Measurements from ENCODE around the gene CAND2.
"Not testable (repeated sequence)": the region's sequence is repeated elsewhere in the genome, so short reads cannot be mapped to it uniquely, and the experiment has no call there.

Gene CAND2

DNA sequence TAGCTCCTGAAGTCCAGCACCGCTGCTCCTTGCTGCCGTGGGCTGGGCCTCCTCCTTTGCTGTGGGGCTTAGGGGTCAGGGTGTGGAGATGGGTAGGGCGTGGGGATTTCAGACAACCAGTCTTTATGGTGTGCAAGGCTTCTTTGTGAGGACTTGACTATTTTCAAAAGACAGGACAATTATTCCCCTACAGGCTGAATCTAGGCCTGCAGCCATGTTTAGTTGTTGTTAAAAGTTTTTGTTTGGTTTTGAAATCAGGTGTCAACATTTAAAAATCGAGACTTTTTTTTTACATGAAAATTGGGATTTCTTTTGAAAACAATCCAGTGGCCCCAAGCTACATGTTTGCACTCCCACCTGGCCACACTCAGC is 34.3 kb downstream of the CAND2 start:
- no peak for DNase-seq (ENCODE audit: low read depth in 2 of 2)

DNA sequence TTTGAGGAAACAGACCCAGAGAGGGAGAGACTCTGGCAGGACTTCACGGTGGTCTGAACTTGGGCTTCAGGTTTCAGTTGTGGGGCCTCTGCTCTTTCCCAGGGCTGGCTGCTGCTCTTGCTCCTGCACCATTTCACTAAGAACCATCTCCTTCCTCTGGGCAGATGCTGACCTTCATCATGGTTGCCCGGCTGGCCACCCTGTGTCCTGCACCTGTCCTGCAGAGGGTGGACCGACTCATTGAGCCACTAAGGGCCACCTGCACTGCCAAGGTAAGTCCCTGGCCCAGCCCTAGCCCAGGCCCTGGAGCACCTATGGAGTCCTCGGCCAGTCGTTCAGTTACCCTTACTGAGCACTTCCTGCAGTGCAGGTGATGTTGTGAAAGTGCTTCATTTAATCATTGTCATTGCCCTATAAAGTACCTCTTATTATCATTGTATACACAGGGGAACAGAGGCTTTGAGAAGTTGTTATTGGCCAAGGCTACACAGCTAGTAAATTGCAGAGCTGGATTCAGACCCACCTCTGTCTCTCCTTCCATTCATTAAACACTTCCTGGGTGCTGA is 34.9 kb downstream of the CAND2 start:
- no peak for DNase-seq (ENCODE audit: low read depth in 2 of 2)

DNA sequence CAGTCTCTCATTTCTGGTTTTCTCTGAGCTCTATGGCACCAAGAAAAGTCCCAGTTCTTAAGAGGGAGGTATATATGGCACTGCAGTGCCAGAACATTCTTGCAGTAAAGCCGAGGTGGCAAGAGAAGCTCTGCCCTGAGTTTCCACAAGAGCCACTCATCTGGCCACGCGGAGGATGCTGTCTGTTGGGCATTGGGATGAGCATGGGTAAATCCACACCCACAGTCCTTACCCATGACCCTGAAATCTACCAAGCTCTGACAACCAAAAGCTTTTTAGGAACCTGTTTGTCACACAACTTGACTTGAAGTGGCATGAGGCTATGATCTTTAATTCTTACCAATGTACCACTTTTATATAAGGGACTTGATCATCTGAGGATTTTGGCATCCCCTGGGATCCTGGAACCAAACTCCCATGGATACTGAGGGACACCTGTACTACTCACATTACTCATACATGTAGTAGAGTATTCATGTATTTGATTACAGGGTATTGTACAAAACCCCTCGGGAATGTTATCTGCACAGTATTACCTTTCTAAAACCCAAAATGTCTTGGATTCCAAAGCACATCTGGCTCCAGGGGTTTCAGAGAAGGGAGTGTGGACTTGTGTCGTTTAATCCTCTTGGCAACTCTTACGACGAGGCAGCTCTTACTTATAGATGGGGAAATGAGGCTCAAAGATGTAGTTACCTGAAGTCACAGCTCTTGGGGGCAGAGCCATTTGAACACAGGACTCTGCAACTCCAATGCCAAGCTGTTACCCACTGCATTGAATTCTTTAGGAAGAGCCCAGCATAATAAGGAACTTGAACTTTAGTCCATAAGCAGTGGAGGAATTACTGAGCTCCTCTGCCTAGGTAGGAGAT is 36.1 kb downstream of the CAND2 start:
- no peak for DNase-seq (ENCODE audit: low read depth in 2 of 2)

DNA sequence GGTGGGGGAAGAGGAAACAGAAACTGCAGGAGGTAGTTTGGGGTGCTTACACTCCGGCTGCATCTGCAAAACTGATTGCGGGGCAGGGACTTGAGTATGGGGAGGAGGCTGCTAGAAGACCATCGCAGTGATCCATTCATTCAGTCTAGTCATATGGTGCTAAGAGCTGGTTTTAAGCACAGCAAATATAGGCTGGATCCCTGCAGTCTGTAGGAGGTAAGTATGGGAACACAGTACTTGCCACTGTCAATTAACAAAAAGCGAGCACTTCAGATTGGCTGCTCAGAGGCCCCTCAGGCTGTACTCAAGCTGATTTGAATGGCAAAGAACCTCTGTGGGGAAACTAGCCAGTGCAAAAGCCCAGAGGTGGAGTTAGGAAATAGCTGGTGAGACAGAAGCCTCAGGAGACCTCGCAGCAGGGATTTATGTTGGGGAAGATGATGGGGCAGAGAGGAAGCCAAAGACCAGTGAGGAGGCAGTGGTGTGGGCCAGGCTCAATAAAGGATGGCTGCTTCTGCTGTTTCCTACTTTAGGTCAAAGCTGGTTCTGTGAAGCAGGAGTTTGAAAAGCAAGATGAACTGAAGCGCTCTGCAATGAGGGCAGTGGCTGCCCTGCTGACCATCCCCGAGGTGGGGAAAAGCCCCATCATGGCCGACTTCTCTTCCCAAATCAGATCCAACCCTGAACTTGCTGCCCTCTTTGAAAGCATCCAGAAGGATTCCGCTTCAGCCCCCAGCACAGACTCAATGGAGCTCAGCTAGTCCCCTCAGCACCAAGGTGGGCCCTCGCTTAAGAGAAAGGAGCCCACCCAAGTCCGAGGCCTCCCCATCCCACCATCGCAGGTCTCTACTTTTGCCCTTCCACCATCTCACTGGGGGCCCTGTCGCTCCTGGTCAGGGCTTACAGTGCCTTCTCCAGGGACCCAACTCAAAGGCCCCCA is 37.0 kb downstream of the CAND2 start:
- DNase-seq (ENCODE audit: low read depth in 2 of 2), result no peak

DNA sequence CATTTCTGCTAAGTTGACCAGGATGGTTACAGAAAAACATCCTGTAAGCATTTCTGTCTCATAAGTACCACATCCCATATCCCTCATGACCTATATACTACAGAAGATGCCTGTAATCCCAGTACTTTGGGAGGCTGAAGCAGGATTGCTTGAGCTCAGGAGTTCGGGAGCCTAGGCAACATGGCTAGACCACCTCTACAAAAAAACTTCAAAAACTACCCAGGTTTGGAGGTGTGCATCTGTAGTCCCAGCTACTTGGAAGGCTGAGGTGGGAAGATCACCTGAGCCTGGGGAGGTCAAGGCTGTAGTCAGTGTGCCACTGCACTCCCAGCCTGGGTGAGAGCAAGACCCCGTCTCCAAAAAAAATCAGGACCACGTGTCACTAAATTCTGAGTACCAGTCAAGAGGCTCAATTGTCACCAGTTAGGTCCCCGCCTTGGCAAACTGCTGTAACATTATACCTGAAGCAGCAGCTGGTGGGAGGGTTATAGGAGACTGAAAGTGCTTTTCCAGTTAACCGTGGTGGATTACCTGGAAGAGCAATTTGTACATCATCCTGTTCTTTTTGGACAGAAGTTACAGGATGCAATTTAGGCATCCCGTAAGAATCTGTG is 38.7 kb downstream of the CAND2 start:
- no peak for DNase-seq (ENCODE audit: low read depth in 2 of 2)

DNA sequence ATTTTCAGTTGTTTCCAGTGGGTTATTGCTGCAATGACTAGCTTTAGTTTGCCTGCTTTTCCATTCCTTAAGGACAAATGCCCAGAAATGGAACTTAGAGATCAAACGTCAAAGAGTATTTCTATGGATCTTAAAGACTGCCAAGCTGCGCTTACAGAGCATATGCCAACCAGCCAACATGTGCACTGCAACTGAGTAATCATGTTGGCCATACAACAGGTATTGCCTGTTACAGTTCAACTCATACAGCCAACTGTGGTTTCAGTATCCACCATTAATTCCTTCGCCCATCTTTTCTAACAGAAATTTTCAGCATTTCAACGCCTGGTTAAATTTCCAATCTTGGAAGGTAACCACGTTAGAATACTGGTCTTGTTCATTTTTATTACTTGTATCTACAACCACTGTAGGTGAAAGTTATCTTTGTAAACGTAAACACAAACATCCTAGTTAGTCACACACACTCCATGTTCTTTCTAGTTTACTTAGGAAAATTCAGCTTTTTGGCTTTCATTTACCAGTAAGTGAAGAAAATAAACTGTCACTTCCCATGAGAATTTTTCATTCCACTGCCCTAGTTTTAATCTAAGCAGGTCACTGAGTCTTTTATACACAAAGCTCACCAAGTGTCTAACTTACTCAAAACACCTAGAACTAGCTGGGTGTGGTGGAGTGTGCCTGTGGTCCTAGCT is 41.0 kb downstream of the CAND2 start:
- no peak for DNase-seq (ENCODE audit: low read depth in 2 of 2)

DNA sequence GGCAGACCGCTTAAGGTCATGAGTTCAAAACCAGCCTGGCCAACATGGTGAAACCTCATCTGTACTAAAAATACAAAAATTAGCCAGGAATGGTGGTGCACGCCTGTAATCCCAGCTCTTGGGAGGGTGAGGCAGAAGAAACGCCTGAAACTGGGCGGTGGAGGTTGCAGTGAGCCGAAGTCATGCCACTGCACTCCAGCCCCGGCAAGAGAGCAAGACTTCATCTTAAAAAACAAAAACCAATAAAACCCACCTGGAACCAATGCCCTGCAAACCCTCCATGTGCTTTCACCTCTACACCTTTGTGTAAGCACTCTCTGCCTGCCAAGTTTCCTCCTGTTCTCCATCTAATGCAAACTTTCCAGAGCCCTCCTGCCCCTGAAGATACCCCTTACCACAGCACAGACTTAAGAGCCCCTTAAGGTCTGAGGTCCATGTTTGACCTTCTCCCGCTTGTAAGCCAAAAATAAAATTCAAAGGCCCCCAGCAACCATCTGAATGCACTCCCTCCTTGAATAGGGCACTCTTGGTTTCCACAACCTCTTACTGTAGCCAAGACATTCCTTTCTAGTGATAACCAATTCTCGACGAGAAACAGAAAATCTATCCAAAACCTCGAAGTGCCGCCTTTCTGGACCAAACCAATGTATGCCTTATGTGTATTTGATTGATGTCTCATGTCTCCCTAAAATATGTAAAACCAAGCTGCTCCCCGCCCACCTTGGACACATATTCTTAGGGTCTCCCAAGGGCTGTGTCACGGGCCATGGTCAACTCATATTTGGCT is 41.9 kb downstream of the CAND2 start:
- DNase-seq (ENCODE audit: low read depth in 2 of 2), result no peak

DNA sequence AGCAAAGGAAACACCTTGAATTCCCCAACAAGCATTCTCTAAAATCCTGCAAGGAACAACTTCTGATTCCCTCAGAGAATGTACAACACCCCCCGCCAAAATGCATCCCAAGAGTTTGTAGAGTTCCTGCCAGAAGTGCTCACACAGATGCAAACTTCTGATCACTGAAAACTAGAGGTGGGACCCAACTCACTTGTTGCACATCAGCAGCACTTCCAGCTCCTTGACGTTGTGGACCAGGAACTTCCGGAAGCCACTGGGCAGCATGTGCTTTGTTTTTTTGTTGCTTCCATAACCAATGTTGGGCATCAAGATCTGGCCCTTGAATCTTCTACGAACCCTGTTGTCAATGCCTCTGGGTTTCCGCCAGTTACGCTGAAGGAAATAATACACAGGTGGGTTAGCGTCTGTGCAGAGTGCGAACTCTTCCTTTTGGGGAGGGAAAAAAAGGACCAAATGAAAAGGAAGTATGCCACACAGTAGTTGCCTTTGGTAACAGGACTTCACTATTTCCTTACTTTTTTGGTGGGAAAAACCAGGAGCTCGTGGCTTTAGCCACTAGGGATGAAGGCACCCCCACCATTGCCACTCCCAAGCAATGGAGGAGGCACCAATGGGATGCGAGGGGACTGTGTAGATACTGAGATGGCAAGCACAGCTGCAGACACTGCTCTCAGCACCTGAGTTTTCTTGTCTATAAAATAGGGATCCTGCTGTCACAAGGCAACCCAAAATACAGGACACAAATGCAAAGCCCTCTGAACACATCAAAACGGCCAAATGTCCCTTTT is 42.9 kb downstream of the CAND2 start:
- no peak for DNase-seq (ENCODE audit: low read depth in 2 of 2)

DNA sequence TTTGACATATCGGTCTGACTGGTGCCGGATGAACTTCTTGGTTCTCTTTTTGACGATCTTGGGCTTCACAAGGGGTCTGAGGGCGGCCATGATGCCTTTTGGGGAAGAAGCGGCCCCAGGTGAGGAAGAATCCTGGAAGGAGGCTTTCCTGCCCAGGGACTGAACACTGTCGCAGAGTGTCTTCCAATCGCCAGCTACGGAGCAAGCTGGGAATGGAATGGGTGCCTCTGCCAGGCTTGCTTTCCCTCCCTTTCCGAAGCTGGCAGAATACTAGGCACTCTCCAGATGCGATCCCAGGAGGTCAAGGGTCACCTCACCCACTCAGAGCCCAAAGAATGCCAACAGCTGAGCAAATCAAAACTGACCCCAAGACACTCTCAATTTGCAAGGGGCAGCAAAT is 43.7 kb downstream of the CAND2 start:
- not testable (repeated sequence) for DNase-seq (ENCODE audit: low read depth in 2 of 2)

DNA sequence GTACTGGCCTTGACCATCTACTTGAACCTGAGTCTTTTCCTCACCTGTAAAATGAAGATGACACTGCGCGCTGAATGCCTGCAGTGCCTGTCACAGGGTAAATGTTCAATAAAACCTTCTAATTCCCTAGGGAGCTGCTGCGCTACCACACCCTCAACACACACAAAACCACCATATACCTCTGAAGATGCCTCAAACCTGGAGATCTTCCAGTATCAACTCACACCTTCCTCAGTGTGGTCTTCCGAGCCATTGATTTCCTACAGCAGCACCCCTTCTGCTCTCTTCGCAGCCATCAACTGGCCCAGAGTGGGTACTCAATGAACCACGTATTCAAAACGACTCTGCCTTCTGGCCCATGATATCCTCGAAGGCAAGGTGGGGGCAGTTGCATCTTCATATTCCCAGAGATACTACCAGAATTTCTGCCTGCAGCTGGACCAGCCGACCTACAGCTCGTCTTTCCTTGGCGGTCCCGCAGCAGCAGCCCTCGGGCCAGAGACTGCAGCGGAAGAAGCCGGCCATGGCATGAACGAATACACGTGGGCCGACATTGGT is 44.2 kb downstream of the CAND2 start:
- DNase-seq (ENCODE audit: low read depth in 2 of 2), result no peak

DNA sequence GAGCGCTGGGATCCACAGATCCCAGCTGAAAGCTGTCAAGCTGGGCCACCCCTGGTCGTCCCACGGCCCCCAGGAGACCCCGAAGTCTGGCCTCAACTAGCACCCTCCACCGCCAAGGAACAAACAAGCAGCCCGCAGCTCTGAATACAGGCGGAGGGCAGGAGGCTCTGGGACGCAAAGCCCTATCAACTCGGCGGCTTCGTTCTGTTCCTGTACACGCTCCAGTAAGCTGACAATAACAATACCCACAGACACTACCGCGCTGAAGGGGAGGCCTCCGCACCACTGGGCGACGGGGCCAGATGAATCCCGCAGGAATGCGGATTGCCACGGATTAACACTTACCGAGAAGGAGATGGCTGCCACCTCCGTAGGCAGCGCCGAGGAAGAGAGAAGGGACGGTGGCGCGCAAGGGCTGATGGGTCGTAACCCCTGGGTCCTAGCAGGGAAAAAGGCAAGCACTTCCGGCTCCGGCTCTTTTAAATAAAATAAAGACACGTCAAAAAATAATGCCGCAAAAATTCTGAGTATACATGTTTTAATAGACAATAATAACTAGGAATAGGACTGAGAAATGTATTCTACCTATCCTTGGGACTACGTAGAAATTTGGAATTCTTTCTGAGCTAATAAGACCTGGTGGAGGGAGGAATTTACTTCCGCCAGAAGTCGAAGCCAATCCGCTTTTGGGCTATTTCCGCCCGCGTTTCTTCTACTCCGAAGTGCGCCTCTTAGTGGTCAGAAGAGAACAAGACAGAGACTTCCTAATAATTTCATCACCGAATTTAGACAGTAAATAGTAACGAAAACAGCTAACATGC is 44.9 kb downstream of the CAND2 start, which contains the start of gene RPL32:
Gene RPL32 (minus strand): TSS at position 417 of the 821 bp plus-strand sequence. CDS start 1,328 bp downstream, outside the sequence.
- peak; percentile 70 to 73 for DNase-seq (ENCODE audit: low read depth in 2 of 2)

DNA sequence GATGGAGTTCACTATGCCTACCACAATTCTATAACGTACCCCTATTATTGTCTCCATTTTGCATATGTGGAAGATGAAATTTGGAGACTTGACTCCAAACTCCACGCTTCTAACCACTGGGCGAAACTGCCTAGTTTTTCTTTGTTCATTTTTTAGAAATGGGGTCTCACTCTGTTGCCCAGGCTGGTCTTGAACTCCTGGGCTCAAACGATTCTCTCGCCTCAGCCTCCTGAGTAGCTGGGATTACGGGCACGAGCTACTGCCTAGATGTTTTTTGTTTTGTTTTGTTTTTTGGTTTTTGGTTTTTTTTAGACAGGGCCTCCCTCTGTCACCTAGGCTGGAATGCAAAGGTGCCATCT is 45.5 kb downstream of the CAND2 start:
- DNase-seq (ENCODE audit: low read depth in 2 of 2), result no peak

DNA sequence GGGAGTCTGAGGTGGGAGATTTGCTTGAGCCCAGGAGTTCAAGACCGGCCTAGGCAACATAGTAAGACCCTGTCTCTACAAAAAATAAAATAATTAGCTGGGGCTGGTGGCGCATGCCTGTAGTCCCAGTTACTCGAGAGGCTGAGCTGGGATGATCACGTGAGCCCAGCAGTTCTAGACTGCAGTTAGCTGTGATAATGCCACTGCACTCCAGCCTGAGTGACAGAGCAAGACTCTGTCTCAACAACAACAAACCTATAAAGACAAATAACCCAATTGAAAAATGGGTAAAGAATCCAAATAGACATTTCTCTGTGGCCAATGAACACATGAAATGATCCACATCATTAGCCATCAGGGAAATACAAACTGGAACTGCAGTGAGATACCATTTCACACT is 46.0 kb downstream of the CAND2 start:
- DNase-seq (ENCODE audit: low read depth in 2 of 2), result no peak

DNA sequence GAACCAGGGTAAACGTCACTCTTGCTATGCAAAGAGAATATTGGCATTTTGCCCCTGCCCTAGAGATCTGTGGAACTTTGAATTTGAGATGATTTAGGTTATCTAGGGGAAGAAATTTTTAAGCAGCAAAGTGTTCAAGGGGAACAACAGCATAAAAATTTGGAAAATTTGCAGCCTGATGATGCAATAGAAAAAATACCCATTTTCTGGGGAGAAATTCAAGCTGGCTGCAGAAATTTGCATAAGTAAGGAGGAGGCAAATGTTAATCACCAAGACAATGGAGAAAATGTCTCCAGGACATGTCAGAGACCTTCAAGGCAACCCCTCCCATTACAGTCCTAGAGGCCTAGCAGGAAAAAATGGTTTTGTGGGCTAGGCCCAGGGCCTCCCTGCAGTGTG is 49.3 kb downstream of the CAND2 start:
- no peak for DNase-seq (ENCODE audit: low read depth in 2 of 2)

DNA sequence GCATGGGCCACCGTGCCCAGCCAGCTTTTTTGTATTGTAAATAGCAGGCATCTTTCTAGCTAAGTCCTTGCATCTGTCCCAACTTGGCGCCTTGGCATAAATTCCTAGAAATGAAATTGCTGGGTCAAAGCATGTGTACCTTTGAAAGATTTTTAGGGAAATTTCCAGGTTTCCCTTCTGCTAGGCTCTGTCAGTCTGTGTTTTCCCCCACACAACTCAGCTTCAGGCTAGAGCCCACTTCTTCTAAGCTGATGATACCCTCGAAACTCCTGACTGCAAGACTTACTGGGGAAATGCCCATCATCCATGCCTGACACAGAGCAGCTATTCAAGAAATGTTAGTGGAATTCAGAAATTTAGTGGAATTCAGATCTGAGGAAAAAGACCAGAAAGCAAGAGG is 55.7 kb downstream of the CAND2 start:
- no peak for DNase-seq (ENCODE audit: low read depth in 2 of 2)

DNA sequence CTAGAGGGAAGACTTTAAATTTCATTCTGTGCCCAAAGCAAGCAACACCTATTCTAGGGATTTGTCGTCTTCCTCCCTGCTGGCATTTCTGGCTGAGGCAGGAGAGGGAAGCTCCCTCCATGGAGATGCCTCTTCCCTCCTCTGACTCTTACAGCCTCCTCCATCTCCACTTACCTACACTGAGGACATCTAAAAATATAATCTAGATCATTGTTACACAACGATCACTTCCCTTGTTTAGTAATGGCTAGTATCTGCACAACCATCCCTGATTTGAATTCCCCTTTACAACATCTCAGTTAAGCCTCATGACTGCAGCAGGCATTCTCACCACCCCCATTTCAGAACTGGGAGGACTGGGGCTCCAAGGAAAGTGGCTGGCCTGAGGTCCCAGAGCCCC is 57.4 kb downstream of the CAND2 start:
- not testable (repeated sequence) for DNase-seq (ENCODE audit: low read depth in 2 of 2)

DNA sequence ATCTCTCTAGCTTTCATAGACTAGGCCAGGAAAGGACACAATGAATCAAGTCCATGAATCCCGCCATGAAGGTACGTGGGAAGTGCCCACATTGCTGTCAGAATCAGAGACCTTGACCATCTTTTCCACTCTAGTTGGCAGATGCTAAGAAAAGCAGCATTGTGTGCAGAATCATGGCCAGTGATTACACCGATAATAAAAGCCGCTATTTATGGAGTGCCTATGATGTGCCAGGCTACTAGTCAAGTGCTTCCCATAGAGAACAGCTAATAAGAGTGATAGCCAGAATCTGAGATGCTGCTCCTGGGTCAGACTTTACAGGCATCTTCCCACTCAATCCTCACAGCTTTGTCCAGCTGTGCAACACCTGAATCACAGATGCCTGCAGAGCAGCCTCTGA is 58.1 kb downstream of the CAND2 start:
- DNase-seq (ENCODE audit: low read depth in 2 of 2), result no peak

DNA sequence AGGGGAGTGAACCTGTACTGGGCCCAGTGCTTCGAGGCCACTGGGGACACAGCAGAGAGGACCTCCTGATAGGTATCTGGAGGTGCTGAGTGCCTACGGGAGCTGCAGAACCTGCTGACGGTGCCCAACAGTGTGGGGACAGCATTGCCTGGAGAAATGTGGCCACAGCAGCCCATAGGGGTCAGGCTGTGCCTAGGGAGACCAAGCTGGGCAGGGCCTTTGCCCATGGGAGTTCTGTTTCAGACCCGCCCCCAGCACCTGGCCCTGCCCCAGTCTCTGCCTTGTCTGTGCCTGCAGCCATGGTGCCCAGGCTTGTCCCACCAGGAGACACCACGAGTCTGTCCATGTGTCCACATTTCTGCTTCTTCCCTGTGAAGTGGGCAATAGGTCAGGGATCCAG is 60.1 kb downstream of the CAND2 start:
- no peak for DNase-seq (ENCODE audit: low read depth in 2 of 2)

DNA sequence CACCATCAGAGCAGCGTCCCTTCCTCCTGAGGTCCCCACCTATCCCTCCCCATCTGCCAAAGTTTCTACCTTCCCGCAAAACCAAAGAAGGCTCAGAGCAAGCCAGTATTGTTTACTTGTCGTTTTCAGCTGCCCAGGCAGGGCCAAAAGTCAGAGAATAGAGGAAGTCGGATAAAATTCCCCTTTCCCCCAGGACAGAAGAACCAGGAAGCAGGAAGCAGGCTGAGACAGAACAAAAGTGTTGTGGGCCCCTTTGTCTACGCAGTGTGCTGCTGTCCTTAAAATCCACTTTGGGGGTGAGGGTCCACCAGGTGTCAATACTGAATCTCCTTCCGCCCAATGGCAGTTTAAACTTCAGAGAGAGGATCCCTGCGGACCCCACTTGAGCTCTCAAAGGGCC is 63.4 kb downstream of the CAND2 start:
- no peak for DNase-seq (ENCODE audit: low read depth in 2 of 2)
